ENCODE data around the gene UNC13B.
"Not testable (repeated sequence)": the region's sequence is repeated elsewhere in the genome, so short reads cannot be mapped to it uniquely, and the experiment has no call there.

The UNC13B gene

DNA sequence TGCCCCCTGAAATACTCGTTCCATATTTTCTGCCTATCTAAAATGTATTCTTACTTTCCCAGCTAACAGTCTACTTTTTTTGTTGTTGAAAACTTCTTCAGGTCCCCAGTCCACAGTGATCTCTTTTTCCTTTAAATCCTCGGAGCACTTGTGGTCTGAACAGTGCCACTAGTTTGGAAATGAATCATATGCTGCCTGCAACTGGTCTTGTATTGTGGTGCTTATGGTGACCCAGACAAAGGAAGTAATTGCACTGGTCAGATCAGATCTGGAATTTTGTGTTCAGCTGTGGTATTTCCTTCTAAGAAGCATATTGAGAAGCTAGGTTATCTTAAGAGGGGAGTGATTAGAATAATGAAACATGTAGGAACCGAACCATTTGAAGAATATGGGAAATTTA is 2.9 kb downstream of the UNC13B start:
- DNase-seq = no peak

DNA sequence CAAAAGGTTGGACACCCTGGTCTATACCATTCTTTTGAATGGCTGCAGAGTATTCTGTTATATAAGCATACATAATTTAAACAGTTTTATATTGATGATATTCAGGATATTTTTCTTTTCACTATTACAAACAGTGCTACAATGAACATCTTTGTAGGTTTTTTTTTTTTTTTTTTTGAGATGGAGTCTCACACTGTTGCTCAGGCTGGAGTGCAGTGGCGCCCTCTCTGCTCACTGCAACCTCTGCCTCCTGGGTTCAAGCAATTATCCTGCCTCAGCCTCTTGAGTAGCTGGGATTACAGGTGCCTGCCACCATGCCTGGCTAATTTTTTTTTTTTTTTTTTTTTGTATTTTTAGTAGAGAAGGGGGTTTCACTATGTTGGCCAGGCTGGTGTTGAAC is 5.6 kb downstream of the UNC13B start:
- DNase-seq = not testable (repeated sequence)

DNA sequence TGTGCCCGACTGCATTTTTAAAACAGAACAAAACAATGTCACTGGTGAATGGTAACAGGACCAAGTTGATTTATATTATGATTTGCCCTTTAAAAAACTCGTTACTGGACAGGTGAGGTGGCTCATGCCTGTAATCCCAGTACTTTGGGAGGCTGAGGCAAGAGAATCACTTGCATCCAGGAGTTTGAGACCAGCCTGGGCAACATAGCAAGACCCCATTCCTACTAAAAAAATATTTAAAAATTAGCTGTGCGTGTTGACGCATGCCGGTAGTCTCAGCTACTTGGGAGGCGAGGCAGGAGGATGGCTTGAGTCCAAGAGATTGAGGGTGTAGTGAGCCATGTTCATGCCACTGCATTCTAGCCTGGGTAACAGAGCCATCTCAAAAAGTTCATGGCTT is 7.2 kb downstream of the UNC13B start:
- DNase-seq = no peak

DNA sequence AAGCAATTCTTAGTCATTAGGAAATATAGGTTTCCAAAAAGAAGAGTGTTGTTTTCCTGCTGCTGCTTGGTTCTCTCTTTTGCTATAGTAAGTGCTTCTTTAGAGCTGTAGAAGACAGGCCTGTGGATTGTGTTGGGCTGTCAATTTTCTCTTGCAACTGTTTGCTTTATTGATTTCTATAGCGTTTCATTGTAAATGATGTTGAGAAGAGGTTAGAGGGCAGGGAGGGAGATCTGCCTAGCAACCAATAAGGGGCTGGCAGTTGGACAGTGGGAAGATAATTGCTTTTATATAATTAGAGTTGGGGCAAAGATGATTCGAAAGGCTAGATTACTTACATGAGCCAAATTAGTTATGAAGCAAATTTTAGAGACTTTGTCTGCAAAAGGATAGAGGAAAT is 11.1 kb downstream of the UNC13B start:
- no peak for DNase-seq

DNA sequence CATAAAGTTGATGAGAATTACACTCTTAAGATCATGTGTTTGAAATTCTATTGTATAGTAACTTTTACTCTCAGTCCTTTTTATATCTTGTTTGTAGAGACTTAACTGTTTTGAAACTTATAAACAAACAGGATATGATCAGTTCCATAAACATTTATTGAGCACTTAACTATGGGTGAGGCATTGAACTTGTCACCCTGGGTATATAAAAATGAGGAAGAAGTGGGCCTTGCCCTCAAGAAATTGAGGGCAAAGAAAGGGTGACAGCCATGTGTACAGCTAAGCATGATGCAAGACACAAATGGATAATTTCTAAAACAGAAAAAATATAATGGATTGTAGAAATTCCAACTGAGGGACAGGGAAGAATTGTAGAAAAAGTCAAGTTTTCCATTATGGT is 15.7 kb downstream of the UNC13B start:
- DNase-seq = no peak

DNA sequence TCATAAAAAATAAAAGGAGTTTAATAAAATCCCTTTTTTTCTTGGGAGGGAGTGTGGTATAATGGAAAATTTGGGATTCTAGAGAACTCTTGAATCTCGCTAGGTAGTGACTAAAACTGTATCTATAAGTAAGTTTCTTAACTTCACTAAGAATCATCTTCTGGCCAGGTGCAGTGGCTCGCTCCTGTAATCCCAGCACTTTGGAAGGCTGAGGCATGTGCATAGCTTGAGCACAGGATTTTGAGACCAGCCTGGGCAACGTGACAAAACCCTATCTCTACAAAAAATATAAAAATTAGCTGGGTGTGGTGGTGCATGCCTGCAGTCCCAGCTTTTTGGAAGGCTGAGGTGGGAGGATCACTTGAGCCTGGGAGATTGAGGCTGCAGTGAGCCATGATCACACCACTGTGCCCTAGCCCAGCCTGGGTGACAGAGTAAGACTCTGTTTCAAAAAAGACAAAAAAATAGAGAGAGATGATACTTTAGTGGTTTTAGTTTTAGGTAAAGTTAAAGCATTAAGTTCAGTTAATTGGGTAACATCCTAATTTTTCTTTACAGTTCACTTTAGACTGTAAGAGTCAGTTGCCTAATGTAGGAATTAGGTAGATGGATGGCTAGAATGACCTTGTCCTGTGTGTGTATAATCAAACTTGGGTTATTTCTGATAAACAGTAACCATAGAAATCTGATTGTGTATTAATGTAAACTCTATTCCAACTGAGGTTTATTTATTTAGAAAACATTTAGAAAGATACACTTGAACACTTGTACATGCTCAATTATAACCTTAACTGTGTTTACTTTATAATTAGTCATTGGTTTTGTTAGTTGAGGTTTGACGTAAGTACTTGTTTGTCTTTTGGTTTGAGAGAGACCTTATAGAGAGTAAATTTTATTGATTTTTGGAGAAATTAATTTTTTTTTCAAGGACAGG is 17.8 kb downstream of the UNC13B start:
- no peak for DNase-seq

DNA sequence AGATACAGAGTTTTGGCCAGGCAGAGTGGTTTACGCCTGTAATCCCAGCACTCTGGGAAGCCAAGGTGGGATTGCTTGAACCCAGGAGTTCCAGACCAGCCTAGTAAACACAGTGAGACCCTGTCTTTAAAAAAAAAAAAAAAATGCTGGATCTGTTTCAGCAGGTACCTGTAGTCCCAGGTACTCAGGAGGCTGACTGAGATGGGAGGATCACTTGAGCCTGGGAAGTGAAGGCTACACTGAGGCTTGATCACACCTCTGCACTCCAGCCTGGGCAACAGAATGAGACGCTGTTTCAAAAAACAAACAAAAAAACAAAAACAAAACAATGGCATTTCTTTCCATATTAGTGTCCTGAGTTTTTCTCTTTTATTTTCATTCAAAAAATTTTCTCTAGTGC is 19.0 kb downstream of the UNC13B start:
- no peak for DNase-seq

DNA sequence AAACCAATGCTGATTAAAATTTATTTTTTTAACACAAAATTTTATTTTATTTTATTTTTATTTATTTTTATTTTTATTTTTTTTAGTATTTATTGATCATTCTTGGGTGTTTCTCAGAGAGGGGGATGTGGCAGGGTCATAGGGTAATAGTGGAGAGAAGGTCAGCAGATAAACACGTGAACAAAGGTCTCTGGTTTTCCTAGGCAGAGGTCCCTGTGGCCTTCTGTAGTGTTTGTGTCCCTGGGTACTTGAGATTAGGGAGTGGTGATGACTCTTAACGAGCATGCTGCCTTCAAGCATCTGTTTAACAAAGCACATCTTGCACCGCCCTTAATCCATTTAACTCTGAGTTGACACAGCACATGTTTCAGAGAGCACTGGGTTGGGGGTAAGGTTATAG is 20.6 kb downstream of the UNC13B start:
- not testable (repeated sequence) for DNase-seq

DNA sequence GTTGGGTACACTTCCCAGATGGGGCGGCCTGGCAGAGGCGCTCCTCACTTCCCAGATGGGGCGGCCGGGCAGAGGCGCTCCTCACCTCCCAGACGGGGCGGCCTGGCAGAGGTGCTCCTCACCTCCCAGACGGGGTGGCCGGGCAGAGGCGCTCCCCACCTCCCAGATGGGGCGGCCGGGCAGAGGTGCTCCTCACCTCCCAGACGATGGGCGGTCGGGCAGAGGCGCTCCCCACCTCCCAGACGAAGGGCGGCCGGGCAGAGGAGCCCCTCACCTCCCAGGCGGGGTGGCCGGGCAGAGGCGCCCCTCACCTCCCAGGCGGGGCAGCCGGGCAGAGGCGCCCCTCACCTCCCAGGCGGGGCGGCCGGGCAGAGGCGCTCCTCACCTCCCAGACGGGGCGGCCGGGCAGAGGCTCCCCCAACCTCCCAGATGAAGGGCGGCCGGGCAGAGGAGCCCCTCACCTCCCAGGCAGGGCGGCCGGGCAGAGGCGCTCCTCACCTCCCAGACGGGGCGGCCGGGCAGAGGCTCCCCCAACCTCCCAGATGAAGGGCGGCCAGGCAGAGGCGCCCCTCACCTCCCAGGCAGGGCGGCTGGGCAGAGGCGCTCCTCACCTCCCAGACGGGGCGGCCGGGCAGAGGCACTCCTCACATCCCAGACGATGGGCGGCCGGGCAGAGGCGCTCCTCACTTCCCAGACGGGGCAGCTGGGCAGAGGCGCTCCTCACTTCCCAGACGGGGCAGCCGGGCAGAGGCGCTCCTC is 21.4 kb downstream of the UNC13B start:
- not testable (repeated sequence) for DNase-seq

DNA sequence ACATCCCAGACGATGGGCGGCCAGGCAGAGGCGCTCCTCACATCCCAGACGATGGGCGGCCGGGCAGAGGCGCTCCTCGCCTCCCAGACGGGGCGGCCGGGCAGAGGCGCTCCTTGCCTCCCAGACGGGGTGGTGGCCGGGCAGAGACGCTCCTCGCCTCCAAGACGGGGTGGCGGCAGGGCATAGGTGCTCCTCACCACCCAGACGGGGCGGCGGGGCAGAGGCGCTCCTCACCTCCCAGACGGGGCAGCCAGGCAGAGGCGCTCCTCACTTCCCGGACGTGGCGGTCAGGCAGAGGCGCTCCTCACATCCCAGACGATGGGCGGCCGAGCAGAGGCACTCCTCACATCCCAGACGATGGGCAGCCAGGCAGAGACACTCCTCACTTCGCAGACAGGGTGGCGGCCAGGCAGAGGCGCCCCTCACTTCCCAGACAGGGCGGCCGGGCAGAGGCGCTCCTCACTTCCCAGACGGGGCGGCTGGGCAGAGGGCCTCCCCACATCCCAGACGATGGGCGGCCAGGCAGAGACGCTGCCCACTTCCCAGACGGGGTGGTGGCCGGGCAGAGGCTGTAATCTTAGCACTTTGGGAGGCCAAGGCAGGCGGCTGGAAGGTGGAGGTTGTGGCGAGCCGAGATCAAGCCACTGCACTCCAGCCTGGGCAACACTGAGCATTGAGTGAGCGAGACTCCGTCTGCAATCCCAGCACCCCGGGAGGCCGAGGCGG is 22.1 kb downstream of the UNC13B start:
- not testable (repeated sequence) for DNase-seq

DNA sequence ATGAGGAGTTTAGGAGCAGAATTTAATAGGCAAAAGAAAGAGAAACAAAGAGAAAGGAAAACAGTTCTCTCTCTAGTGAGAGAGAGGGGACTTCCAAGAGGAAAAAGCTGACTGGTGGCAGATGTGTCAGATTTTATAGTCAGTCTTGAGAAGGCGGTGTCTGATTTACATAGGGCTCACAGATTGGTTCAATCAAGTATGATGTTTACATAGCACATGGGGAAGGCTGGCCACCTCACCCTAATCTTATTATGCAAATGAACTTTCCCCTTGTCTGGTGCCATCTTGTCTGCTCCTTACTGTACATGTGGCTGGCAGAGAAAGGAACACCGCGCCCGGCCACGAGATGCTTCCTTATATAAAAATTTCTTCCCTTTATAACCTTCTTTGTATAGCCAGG is 24.7 kb downstream of the UNC13B start:
- DNase-seq = no peak

DNA sequence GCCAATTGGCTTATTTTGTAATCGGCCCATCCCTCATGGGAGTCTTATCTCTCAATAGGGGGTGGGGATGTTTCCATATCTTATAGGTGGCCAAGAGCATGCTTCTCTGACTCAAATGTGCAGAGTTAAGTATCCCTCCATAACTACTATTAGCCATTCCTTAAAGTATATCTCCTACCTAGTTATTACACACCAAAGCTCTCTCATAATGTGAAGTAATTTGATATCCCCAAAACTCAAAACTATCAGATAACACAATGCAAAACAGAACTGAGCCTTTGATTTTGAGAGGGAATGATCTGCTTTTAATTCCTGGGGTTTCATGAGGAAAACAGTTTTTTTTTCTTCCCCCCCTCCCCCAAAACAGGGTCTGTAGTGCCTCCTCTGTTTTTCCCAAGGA is 28.4 kb downstream of the UNC13B start:
- DNase-seq = no peak

DNA sequence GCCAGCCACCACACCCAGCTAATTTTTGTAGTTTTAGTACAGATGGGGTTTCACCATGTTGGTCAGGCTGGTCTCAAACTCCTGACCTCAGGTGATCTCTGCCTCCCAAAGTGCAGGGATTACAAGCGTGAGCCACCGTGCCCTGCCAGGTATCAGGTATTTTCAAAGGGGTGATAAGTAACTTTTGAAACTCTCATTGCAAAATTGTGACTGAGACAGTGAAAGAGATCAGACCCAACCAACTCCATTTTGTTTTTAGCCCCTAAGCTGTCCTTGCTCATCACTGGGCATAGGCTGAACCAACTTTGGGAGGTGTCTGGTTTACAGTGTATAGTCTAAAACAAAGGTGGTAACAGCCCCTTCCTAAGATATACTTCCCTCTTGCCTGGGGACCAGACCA is 29.3 kb downstream of the UNC13B start:
- no peak for DNase-seq

DNA sequence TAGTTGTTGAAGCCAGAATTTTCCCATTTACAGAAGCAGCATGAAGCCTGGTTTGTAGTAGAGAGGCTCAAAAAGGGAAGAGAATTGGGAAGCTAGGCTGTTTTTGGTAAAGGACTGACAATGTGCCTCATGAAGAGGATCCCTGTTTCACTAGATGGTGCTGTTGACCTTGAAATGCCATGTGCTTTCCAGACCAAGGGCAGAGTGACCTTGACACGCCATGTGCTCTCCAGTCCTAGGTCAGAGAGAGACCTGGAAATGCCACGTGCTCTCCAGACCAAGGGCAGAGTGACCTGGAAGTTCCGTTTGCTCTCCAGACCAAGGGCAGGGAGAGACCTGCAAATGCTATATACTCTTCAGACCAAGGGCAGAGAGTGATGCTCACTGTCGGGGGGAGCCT is 32.0 kb downstream of the UNC13B start:
- no peak for DNase-seq

DNA sequence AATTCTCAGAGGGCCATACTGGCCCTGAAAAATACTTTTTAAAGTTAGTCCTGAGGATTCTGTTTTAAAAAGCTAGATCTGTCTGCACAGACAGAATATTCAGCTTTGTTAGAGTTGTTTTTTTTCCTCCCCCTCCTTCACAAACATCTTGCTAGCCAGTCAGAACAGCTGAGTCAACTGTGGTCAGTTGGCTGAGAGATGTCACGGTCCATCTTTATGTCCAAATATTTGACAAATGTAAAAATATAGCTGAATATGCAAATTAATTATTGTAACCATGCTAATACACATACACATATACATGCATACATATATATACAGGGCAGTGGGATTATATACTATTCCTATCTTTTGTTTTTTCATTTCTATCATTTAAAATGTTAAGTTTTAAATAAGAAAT is 33.9 kb downstream of the UNC13B start:
- no peak for DNase-seq

DNA sequence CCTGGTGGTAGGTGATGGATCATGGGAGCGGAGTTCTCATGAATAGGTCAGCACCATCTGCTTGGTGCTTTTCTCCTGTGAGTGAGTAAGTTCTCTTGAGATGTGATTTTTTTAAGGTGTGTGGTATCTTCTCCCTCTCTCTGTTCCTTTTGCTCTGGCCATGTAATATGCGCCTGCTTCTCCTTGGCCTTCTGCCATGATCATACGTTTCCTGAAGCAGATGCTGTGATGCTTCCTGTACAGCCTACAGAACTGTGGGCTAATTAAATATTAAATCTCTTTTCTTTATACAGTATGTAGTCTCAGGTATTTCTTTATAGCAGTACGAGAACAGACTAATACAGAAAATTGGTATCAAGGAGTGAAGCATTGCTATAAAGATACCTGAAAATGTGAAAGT is 36.4 kb downstream of the UNC13B start:
- DNase-seq = no peak

DNA sequence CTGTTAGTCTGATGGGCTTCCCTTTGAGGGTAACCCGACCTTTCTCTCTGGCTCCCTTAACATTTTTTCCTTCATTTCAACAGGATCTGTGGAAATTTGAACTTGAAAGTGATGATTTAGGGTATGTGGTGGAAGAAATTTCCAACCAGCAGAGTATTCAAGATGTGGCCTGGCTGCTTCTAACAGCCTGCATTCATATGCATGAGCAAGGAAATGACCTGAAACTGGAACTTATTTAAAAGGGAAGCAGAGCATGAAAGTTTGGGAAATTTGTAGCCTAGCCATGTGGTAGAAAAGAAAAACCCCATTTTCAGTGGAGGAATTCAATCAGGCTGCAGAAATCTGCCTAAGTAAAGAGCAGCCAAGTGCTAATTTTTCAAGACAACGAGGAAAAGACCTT is 41.7 kb downstream of the UNC13B start:
- DNase-seq = no peak

DNA sequence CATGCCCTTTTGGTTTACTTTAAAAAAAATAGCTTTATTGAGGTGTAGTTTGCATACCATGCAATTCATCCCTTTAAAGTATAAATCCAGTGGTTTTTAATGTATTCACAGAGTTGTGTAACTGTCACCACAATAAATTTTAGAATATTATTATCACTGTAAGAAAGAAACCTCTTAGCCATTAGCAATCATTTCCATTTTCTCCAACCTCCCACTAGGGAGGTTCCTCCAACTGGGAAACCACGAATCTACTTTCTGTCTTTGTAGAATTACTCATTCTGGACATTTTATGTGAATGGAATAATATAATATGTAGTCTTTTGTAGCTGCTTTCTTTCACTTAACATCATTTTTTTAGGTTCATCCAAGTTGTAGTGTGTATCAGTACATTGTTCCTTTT is 43.5 kb downstream of the UNC13B start:
- no peak for DNase-seq

DNA sequence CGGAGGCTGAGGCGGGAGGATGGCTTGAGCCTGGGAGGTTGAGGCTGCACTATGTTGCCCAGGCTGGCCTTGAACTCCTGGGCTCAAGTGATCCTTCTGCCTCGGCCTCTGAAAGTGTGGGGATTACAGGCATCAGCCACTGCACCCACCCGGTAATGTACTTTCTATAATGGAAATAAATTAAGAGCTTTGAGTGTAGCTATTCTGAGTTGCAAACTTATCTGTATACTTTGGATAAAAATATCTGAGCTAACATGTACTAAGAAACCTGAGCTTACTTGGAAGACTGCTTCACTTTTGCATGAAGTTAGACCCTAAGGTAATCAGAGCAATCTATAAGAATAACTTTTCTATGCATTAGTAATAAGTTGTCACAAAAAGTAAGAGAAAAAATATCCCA is 50.0 kb downstream of the UNC13B start:
- no peak for DNase-seq

DNA sequence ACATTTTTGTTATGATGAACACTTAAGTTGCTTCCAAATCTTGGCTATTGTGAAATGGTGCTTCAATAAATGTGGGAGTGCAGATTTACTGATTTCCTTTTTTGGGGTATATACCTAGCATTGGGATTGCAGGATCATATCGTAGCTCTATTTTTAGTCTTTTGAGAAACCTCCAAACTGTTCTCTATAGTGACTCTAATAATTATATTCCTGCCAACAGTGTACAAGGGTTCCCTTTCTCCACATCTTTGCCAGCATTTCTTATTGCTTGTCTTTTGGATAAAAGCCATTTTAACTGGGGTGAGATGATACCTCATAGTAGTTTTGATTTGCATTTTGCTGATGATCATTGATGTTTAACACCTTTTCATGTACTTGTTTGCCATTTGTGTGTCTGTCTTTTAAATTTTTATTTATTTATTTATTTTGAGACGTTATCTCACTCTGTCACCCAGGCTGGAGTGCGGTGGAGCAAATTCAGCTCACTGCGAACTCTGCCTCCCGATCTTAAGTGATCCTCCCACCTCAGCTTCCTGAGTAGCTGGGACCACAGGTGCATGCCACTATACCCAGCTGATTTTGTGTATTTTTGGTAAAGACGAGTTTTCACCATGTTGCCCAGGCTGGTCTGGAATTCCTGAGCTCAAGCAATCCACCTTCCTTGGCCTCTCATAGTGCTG is 59.0 kb downstream of the UNC13B start:
- DNase-seq = no peak

DNA sequence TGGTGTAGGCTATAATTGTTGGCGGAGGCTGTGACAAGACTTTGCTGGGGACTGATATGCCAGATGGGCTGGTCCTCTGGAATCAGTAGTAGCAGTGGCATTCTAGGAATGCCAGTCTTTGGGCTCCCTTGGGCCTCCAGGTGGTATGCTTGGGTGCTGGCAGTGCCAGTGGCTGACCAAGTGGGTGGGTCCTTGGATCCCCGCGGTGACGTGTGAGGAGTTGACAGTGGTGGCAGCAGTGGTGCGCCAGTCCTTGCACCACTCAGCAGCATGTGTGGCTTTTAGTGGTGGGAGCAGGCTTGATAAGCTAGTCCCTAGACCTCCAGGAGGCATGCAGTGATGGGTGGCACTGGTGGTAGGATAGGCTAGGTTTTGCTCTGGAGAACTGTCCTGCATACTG is 63.9 kb downstream of the UNC13B start:
- DNase-seq = no peak

DNA sequence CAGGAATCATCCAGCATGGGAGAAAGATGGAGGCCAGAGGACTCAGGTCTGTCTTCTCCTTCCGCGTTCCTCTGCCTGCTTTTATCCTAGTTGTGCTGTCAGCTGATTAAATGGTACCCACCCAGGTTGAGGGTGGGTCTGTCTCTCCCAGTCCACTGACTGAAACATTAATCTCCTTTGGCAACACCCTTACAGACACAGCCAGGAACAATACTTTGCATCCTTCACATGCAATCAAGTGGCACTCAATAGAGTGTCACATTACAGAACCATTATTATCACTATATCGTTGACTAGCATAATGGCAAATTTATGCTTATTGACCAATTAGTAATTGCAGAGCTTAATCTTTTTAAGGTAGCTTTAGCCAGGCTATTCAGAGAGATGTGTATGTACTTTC is 64.8 kb downstream of the UNC13B start:
- DNase-seq = no peak

DNA sequence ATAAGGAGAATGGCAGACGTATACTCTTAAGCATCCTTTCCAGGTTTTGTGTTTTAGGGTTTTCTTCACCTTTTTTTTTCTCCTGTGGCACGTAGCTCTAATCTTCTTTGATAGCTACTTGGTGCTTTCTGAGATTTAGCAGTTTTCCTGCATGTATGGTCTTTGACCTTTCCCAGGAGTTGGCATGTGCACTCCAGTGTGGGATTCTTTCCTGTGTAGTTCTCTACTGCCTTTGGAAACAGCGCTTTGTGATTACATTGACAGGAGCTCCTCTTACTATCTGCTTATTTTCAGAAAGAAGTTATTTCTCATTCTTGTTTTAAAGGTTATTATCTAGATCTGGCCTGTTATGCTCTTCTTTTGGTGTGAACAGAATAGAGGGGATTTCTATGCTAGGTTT is 65.5 kb downstream of the UNC13B start:
- DNase-seq = no peak

All from stimulated activated naive CD4-positive, alpha-beta T cell (primary cell).